SU-DHL-6 (cell line): ENCODE results near the gene ENO2.
A peak's percentile ranks its signal among the peaks of the same experiment; 100 is the strongest.

ENCODE experiments used
- H2AFZ ChIP-seq: fragments of 200-600 bp; sonication (generic); 2 replicates; pipeline ENCODE4 v1.6.1; 2014; ENCODE audit warnings: low read depth, mild to moderate bottlenecking, moderate library complexity, mixed read lengths, antibody characterized with exemption, low read length; ENCODE audit not compliant: severe bottlenecking
- H3F3A ChIP-seq: fragments of 200-600 bp; shearing (Covaris generic); 2 replicates; pipeline ENCODE4 v1.6.0; 2016; ENCODE audit warnings: antibody characterized with exemption, mild to moderate bottlenecking; ENCODE audit not compliant: insufficient read depth
- H3K27ac ChIP-seq: fragments of 200-600 bp; sonication (generic); 2 replicates; pipeline ENCODE4 v1.5.1; 2016; ENCODE audit warnings: low read depth, mild to moderate bottlenecking, low read length, moderate library complexity, mixed read lengths
- H3K27me3 ChIP-seq: fragments of 200-600 bp; sonication (generic), shearing (Covaris generic); 2 replicates; pipeline ENCODE4 v1.6.0; 2014; ENCODE audit warnings: mild to moderate bottlenecking, low read length
- H3K36me3 ChIP-seq: fragments of 200-600 bp; sonication (generic); 2 replicates; pipeline ENCODE4 v1.6.1; 2014; ENCODE audit warnings: mild to moderate bottlenecking, low read length, mixed read lengths
- H3K4me2 ChIP-seq: fragments of 300-600, 200-600 bp; shearing (Covaris generic), sonication (generic); 2 replicates; pipeline ENCODE4 v1.6.0; 2014; ENCODE audit warnings: low read length, low read depth, mild to moderate bottlenecking; ENCODE audit not compliant: poor library complexity, severe bottlenecking
- H3K4me3 ChIP-seq: fragments of 200-600 bp; sonication (generic); 2 replicates; pipeline ENCODE4 v1.5.1; 2014; ENCODE audit warnings: antibody characterized with exemption, low read length, mild to moderate bottlenecking, mixed read lengths; ENCODE audit not compliant: insufficient read depth, poor library complexity, severe bottlenecking
- H3K79me2 ChIP-seq: fragments of 200-600 bp; sonication (generic); 2 replicates; pipeline ENCODE4 v1.6.1; 2014; ENCODE audit warnings: mild to moderate bottlenecking, low read length, moderate library complexity; ENCODE audit not compliant: insufficient read depth
- H3K9ac ChIP-seq: fragments of 200-600 bp; sonication (generic); 2 replicates; pipeline ENCODE4 v1.7.0; 2014; ENCODE audit warnings: mild to moderate bottlenecking, low read length
- H3K9me2 ChIP-seq: fragments of 200-600 bp; sonication (generic); replicated peaks from 2 replicates; pipeline ENCODE4 v1.6.1; 2014; ENCODE audit warnings: low read length; ENCODE audit not compliant: insufficient read depth
- H3K9me3 ChIP-seq: fragments of 200-600 bp; sonication (generic); 2 replicates; pipeline ENCODE4 v1.6.1; 2014; ENCODE audit warnings: low read length, mixed read lengths; ENCODE audit not compliant: insufficient read depth
- H4K20me1 ChIP-seq: fragments of 200-600 bp; sonication (generic); 2 replicates; pipeline ENCODE4 v1.6.1; 2014; ENCODE audit warnings: low read depth, mild to moderate bottlenecking, antibody characterized with exemption, low read length, moderate library complexity, mixed read lengths
- EZH2phosphoT487 ChIP-seq: fragments of 200-600 bp; sonication (generic), shearing (Covaris generic); conservative IDR thresholded peaks from 2 replicates; pipeline ENCODE4 v1.6.1; 2018; ENCODE audit warnings: mild to moderate bottlenecking, antibody characterized with exemption, low read length, moderate library complexity, mixed read lengths
- TF ChIP-seq, protein P1 (sequence below): fragments of 200-600 bp; sonication (generic); IDR thresholded peaks from one replicate; pipeline ENCODE4 v1.5.1; 2017; ENCODE audit warnings: antibody characterized with exemption, mild to moderate bottlenecking, low read length, moderate library complexity; ENCODE audit not compliant: insufficient read depth, poor library complexity, severe bottlenecking

Gene ENO2

DNA sequence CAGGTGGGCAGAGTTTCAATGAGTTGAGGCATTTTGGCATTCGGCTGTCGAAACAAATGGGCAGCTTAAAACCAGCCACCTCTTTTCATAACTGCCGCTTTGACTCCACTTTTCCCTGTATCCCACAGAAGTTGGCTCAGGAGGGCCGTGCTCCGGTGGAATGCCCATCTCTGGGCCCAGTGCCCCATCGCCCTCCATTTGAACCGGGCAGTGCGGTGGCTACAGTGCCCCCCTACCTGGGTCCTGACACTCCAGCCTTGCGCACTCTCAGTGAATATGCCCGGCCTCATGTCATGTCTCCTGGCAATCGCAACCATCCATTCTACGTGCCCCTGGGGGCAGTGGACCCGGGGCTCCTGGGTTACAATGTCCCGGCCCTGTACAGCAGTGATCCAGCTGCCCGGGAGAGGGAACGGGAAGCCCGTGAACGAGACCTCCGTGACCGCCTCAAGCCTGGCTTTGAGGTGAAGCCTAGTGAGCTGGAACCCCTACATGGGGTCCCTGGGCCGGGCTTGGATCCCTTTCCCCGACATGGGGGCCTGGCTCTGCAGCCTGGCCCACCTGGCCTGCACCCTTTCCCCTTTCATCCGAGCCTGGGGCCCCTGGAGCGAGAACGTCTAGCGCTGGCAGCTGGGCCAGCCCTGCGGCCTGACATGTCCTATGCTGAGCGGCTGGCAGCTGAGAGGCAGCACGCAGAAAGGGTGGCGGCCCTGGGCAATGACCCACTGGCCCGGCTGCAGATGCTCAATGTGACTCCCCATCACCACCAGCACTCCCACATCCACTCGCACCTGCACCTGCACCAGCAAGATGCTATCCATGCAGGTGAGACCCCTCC lies 24.2 kb downstream of the ENO2 start:
- Histone ChIP-seq H3K36me3 (no peaks in the 10 kb centered on the region), H3K4me3 (no peak overlapping the region), H2AFZ (peak overlapping the region; percentile 52), H3K27me3 (no peaks in the 10 kb centered on the region), H3F3A (peaks cover 10% of the 10 kb centered on the region), H3K9me2 (no peaks in the 10 kb centered on the region), H3K4me2 (peak overlapping the region; percentile 38), H3K9ac (peak overlapping the region; percentile 92), H3K27ac (no peak overlapping the region), H3K79me2 (no peaks in the 10 kb centered on the region), H4K20me1 (no peaks in the 10 kb centered on the region), H3K9me3 (no peaks in the 10 kb centered on the region)
- TF ChIP-seq, protein P1, sequence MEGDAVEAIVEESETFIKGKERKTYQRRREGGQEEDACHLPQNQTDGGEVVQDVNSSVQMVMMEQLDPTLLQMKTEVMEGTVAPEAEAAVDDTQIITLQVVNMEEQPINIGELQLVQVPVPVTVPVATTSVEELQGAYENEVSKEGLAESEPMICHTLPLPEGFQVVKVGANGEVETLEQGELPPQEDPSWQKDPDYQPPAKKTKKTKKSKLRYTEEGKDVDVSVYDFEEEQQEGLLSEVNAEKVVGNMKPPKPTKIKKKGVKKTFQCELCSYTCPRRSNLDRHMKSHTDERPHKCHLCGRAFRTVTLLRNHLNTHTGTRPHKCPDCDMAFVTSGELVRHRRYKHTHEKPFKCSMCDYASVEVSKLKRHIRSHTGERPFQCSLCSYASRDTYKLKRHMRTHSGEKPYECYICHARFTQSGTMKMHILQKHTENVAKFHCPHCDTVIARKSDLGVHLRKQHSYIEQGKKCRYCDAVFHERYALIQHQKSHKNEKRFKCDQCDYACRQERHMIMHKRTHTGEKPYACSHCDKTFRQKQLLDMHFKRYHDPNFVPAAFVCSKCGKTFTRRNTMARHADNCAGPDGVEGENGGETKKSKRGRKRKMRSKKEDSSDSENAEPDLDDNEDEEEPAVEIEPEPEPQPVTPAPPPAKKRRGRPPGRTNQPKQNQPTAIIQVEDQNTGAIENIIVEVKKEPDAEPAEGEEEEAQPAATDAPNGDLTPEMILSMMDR, result no peak
- no peak for TF ChIP-seq EZH2phosphoT487

DNA sequence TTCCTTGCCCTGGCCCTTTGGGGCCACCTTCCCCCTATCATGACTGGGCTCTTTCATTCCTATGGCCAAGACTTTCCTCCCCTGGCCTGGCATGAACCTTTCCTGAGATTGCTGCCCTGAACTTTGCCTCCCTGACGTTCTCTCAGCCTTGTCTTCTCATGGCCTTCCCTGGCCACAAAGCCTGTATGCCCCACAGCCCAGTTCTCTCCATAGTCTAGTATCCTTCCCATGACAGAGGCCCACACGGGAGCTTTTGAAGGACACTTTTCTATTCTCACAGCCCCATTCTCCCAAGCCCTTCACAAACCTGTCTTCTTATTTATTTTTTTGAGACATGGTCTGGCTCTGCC lies 24.8 kb downstream of the ENO2 start:
- Histone ChIP-seq H3K9me2 (no peaks in the 10 kb centered on the region), H3K4me2 (no peak overlapping the region), H3K79me2 (no peaks in the 10 kb centered on the region), H3F3A (peaks cover 13% of the 10 kb centered on the region), H3K36me3 (no peaks in the 10 kb centered on the region), H4K20me1 (no peaks in the 10 kb centered on the region), H3K27me3 (no peaks in the 10 kb centered on the region), H3K4me3 (no peak overlapping the region), H3K9ac (no peak overlapping the region), H2AFZ (no peak overlapping the region), H3K9me3 (no peaks in the 10 kb centered on the region), H3K27ac (no peak overlapping the region)
- no peak for TF ChIP-seq EZH2phosphoT487
- TF ChIP-seq, protein P1, result no peak

DNA sequence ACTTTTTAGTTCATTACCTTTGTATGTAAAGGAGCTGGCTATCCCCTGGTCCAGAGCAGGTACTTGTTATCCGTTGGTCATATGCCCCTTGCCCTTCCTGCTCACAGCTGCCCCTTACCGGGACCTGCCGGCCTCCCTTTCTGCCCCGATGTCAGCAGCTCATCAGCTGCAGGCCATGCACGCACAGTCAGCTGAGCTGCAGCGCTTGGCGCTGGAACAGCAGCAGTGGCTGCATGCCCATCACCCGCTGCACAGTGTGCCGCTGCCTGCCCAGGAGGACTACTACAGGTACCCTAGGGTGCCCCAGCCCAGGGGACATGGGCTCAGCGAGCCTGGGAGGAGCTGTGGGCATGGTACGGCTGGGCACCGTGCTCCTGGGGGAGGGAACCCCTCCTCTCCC lies 26.9 kb downstream of the ENO2 start:
- Histone ChIP-seq H3K79me2 (no peaks in the 10 kb centered on the region), H4K20me1 (no peaks in the 10 kb centered on the region), H3K27me3 (no peaks in the 10 kb centered on the region), H3K9me2 (no peaks in the 10 kb centered on the region), H3K36me3 (no peaks in the 10 kb centered on the region), H3K9me3 (no peaks in the 10 kb centered on the region), H3K4me2 (no peak overlapping the region), H3F3A (peaks cover 25% of the 10 kb centered on the region), H3K9ac (no peak overlapping the region), H2AFZ (no peak overlapping the region), H3K27ac (no peak overlapping the region), H3K4me3 (no peak overlapping the region)
- TF ChIP-seq, protein P1, result no peak
- TF ChIP-seq EZH2phosphoT487, result no peak
